Astrocyte (in vitro differentiated cells and primary cell): ENCODE results near the gene PTPRE. TPM values are rescaled to one million over a fixed set of nuclear protein-coding genes. Genes with fewer than 3 reads are reported as not detected.

ENCODE experiments used
- DNase-seq: peaks from one replicate; pipeline ENCODE4 v3.0.0-alpha.2; 2010; ENCODE audit warnings: low read depth
- FAIRE-seq: peaks from 2 replicates; lab custom pipeline; 2011; peaks lifted over from hg19 to GRCh38; lab: Jason Lieb, UNC
- H2AFZ ChIP-seq: 2 replicates; pipeline ENCODE4 v1.6.0; 2012; ENCODE audit warnings: low read depth, low read length, inconsistent platforms
- H3K27ac ChIP-seq: 2 replicates; pipeline ENCODE4 v1.5.1; 2011; ENCODE audit warnings: low read depth, low read length, inconsistent platforms
- H3K27me3 ChIP-seq: 2 replicates; pipeline ENCODE4 v1.6.0; 2011; ENCODE audit warnings: low read length, inconsistent platforms; ENCODE audit not compliant: insufficient read depth
- H3K36me3 ChIP-seq: 2 replicates; pipeline ENCODE4 v1.5.1; 2011; ENCODE audit warnings: low read length, inconsistent platforms; ENCODE audit not compliant: insufficient read depth
- H3K4me1 ChIP-seq: 2 replicates; pipeline ENCODE4 v1.5.1; 2011; ENCODE audit warnings: low read length, inconsistent platforms; ENCODE audit not compliant: insufficient read depth
- H3K4me2 ChIP-seq: 2 replicates; pipeline ENCODE4 v1.6.0; 2012; ENCODE audit warnings: low read length, inconsistent platforms
- H3K4me3 ChIP-seq: 2 replicates; pipeline ENCODE4 v1.5.1; 2011; ENCODE audit warnings: low read depth, mild to moderate bottlenecking, low read length, inconsistent platforms; ENCODE audit not compliant: insufficient read depth
- H3K79me2 ChIP-seq: 2 replicates; pipeline ENCODE4 v1.6.0; 2012; ENCODE audit warnings: mild to moderate bottlenecking, low read length, inconsistent platforms; ENCODE audit not compliant: insufficient read depth
- H3K9ac ChIP-seq: 2 replicates; pipeline ENCODE4 v1.6.0; 2012; ENCODE audit warnings: mild to moderate bottlenecking, low read length, inconsistent platforms
- H3K9me3 ChIP-seq: 2 replicates; pipeline ENCODE4 v1.5.1; 2012; ENCODE audit warnings: low read depth, mild to moderate bottlenecking, low read length, inconsistent platforms; ENCODE audit not compliant: insufficient read depth
- H4K20me1 ChIP-seq: 2 replicates; pipeline ENCODE4 v1.6.0; 2012; ENCODE audit warnings: low read length, inconsistent platforms; ENCODE audit not compliant: insufficient read depth
- H3K27ac Mint-ChIP-seq: one replicate; pipeline ENCODE4 v1.8.0; 2021; ENCODE audit warnings: mild to moderate bottlenecking, mixed read lengths; ENCODE audit not compliant: unreplicated experiment
- H3K27me3 Mint-ChIP-seq: one replicate; pipeline ENCODE4 v1.8.0; 2021; ENCODE audit warnings: low read depth, mixed read lengths; ENCODE audit not compliant: unreplicated experiment
- H3K36me3 Mint-ChIP-seq: one replicate; pipeline ENCODE4 v1.8.0; 2021; ENCODE audit warnings: low read depth, mixed read lengths; ENCODE audit not compliant: unreplicated experiment
- H3K4me1 Mint-ChIP-seq: one replicate; pipeline ENCODE4 v1.8.0; 2021; ENCODE audit warnings: low read depth, mixed read lengths; ENCODE audit not compliant: unreplicated experiment
- H3K4me3 Mint-ChIP-seq: one replicate; pipeline ENCODE4 v1.8.0; 2021; ENCODE audit warnings: mild to moderate bottlenecking, moderate library complexity, mixed read lengths; ENCODE audit not compliant: unreplicated experiment
- H3K9me3 Mint-ChIP-seq: one replicate; pipeline ENCODE4 v1.8.0; 2021; ENCODE audit warnings: mild to moderate bottlenecking, mixed read lengths; ENCODE audit not compliant: unreplicated experiment
- CTCF ChIP-seq: IDR thresholded peaks from 2 replicates; pipeline ENCODE4 v1.5.1; 2011; ENCODE audit warnings: low read depth, mild to moderate bottlenecking, inconsistent platforms, low read length, moderate library complexity; ENCODE audit not compliant: insufficient read depth
- EZH2 ChIP-seq: IDR thresholded peaks from 2 replicates; pipeline ENCODE4 v1.6.1; 2012; ENCODE audit warnings: mild to moderate bottlenecking, low read length, inconsistent platforms; ENCODE audit not compliant: insufficient read depth
- total RNA-seq: library from RNA; stranded (reverse); gene quantifications from 2 replicates; pipeline ENCODE4 v1.2.1, GENCODE V29; 2021

PTPRE gene
- total RNA-seq, 1 donor from 2014 or later = 14.1 TPM

- Histone ChIP-seq H3K9ac (no peak overlapping the region), H3K27me3 (no peaks in the 10 kb centered on the region), H3K9me3 (no peaks in the 10 kb centered on the region), H3K4me1 (peaks cover 7% of the 10 kb centered on the region), H3K27ac (no peak overlapping the region), H4K20me1 (no peaks in the 10 kb centered on the region), H3K4me3 (no peak overlapping the region), H2AFZ (no peak overlapping the region), H3K79me2 (peaks cover 26% of the 10 kb centered on the region), H3K4me2 (no peak overlapping the region), H3K36me3 (no peaks in the 10 kb centered on the region)
- no peaks in the 10 kb centered on the region for H3K9me3 Mint-ChIP-seq
- peaks cover 8% of the 10 kb centered on the region for H3K4me1 Mint-ChIP-seq
- H3K36me3 Mint-ChIP-seq = no peaks in the 10 kb centered on the region
- TF ChIP-seq EZH2 (no peak), CTCF (no peak)
- FAIRE-seq (no peak), DNase-seq (no peak)
- H3K27ac Mint-ChIP-seq = no peak overlapping the region
- H3K4me3 Mint-ChIP-seq = no peak overlapping the region
- peaks cover 9% of the 10 kb centered on the region for H3K27me3 Mint-ChIP-seq
Measured at GRCh38 chr10:128128582-128128981, 221.7 kb downstream of the PTPRE start.

GRCh38 chr10:128130051-128130450 is 223.1 kb downstream of the PTPRE start:
- FAIRE-seq = peak; percentile 88
- peaks cover 8% of the 10 kb centered on the region for H3K4me1 Mint-ChIP-seq
- no peaks in the 10 kb centered on the region for H3K36me3 Mint-ChIP-seq

More at GRCh38 chr10:128130051-128130450, 223.1 kb downstream of the PTPRE start:
- H3K79me2 ChIP-seq = peaks cover 11% of the 10 kb centered on the region
- H3K27ac ChIP-seq = no peak overlapping the region
- Mint-ChIP-seq H3K27me3 (peaks cover 4% of the 10 kb centered on the region), H3K27ac (no peak overlapping the region), H3K4me3 (no peak overlapping the region), H3K9me3 (no peaks in the 10 kb centered on the region)
- H3K9ac ChIP-seq = no peak overlapping the region
- DNase-seq = peak; percentile 56
- no peaks in the 10 kb centered on the region for H3K9me3 ChIP-seq
- no peak overlapping the region for H3K4me2 ChIP-seq
- H4K20me1 ChIP-seq = no peaks in the 10 kb centered on the region
- no peak overlapping the region for H3K4me3 ChIP-seq
- no peaks in the 10 kb centered on the region for H3K4me1 ChIP-seq
- H2AFZ ChIP-seq = no peak overlapping the region
- TF ChIP-seq CTCF (no peak), EZH2 (no peak)
- H3K27me3 ChIP-seq = no peaks in the 10 kb centered on the region
- no peaks in the 10 kb centered on the region for H3K36me3 ChIP-seq

Other genes starting within 250 kb of the PTPRE start
- gene FOXI2, start 169.9 kb upstream of the PTPRE start, total RNA-seq = not detected in 2 replicates
- not detected in 2 replicates for gene CLRN3, start 14.2 kb upstream of the PTPRE start, total RNA-seq
- gene MKI67, start 219.3 kb downstream of the PTPRE start, total RNA-seq = 2.6 and 4.6 TPM in 2 replicates